ENCODE data around the gene MICB. TPM values are rescaled to one million over a fixed set of nuclear protein-coding genes. Genes with fewer than 3 reads are reported as not detected.

Gene MICB
- total and polyA plus RNA-seq, 2 of the 8 experiments (the other 6 are each of a cell fraction or from before 2014, with no cell fraction given) = 16.2 to 25.3 TPM

DNA sequence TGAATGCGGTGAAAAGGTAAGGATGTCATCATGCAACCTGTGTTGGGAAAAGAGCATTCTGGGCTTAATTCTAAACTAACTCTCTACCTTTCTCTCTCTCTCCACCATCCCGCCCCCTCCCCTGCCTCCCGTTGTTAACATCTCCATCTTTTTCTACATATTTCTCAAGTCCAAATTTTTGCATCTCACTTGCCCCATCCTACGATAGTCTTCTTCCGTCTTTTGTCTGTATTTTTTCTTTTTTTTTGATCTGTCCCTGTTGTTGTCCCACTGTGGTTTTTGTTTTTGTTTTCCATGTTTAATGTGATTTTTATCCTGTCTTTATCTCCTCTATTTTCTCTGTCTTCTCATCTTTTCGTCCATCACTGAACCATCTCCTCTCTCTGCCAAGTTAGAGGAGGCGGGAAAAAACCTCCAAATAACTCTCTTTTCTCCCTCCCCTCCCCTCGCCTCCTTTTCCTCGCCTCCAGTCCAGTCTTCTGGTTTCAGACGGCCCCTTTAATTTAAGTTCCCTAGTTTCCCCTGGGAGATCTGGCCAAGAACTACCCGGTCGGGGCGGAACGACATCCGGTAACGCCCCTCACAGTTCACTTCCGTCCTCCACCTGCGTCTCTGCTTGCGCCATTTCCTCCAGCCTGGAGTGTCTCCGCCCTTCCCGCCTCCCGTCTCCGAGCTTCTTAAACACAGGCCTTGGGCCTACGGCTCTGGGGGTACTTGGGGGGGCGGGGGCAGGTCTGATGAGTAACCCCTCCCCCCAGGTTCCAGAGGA, 49.2 kb downstream of the MICB start, which contains the start of gene NFKBIL1 (continued):
- TF ChIP-seq JUND (IDR thresholded peaks at IDR 0.05; ENCODE audit: low read length) = peak; percentile 59; the same call in 1 of the 2 replicates
- TF ChIP-seq CEBPB (IDR thresholded peaks at IDR 0.05; ENCODE audit: low read depth, low read length) = peak; percentile 84
- TF ChIP-seq, protein P1, sequence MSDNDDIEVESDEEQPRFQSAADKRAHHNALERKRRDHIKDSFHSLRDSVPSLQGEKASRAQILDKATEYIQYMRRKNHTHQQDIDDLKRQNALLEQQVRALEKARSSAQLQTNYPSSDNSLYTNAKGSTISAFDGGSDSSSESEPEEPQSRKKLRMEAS (IDR thresholded peaks at IDR 0.05) = peak; percentile 39; the same call in 1 of the 2 replicates
- TF ChIP-seq, protein P2, sequence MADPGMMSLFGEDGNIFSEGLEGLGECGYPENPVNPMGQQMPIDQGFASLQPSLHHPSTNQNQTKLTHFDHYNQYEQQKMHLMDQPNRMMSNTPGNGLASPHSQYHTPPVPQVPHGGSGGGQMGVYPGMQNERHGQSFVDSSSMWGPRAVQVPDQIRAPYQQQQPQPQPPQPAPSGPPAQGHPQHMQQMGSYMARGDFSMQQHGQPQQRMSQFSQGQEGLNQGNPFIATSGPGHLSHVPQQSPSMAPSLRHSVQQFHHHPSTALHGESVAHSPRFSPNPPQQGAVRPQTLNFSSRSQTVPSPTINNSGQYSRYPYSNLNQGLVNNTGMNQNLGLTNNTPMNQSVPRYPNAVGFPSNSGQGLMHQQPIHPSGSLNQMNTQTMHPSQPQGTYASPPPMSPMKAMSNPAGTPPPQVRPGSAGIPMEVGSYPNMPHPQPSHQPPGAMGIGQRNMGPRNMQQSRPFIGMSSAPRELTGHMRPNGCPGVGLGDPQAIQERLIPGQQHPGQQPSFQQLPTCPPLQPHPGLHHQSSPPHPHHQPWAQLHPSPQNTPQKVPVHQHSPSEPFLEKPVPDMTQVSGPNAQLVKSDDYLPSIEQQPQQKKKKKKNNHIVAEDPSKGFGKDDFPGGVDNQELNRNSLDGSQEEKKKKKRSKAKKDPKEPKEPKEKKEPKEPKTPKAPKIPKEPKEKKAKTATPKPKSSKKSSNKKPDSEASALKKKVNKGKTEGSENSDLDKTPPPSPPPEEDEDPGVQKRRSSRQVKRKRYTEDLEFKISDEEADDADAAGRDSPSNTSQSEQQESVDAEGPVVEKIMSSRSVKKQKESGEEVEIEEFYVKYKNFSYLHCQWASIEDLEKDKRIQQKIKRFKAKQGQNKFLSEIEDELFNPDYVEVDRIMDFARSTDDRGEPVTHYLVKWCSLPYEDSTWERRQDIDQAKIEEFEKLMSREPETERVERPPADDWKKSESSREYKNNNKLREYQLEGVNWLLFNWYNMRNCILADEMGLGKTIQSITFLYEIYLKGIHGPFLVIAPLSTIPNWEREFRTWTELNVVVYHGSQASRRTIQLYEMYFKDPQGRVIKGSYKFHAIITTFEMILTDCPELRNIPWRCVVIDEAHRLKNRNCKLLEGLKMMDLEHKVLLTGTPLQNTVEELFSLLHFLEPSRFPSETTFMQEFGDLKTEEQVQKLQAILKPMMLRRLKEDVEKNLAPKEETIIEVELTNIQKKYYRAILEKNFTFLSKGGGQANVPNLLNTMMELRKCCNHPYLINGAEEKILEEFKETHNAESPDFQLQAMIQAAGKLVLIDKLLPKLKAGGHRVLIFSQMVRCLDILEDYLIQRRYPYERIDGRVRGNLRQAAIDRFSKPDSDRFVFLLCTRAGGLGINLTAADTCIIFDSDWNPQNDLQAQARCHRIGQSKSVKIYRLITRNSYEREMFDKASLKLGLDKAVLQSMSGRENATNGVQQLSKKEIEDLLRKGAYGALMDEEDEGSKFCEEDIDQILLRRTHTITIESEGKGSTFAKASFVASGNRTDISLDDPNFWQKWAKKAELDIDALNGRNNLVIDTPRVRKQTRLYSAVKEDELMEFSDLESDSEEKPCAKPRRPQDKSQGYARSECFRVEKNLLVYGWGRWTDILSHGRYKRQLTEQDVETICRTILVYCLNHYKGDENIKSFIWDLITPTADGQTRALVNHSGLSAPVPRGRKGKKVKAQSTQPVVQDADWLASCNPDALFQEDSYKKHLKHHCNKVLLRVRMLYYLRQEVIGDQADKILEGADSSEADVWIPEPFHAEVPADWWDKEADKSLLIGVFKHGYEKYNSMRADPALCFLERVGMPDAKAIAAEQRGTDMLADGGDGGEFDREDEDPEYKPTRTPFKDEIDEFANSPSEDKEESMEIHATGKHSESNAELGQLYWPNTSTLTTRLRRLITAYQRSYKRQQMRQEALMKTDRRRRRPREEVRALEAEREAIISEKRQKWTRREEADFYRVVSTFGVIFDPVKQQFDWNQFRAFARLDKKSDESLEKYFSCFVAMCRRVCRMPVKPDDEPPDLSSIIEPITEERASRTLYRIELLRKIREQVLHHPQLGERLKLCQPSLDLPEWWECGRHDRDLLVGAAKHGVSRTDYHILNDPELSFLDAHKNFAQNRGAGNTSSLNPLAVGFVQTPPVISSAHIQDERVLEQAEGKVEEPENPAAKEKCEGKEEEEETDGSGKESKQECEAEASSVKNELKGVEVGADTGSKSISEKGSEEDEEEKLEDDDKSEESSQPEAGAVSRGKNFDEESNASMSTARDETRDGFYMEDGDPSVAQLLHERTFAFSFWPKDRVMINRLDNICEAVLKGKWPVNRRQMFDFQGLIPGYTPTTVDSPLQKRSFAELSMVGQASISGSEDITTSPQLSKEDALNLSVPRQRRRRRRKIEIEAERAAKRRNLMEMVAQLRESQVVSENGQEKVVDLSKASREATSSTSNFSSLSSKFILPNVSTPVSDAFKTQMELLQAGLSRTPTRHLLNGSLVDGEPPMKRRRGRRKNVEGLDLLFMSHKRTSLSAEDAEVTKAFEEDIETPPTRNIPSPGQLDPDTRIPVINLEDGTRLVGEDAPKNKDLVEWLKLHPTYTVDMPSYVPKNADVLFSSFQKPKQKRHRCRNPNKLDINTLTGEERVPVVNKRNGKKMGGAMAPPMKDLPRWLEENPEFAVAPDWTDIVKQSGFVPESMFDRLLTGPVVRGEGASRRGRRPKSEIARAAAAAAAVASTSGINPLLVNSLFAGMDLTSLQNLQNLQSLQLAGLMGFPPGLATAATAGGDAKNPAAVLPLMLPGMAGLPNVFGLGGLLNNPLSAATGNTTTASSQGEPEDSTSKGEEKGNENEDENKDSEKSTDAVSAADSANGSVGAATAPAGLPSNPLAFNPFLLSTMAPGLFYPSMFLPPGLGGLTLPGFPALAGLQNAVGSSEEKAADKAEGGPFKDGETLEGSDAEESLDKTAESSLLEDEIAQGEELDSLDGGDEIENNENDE (IDR thresholded peaks at IDR 0.05; ENCODE audit: insufficient replicate concordance, low read length) = no peak
- no peak for TF ChIP-seq HDAC6 (IDR thresholded peaks at IDR 0.05; ENCODE audit: low read depth, low read length)
